ENCODE data around the gene PET117.

GRCh38 chr20:18188434-18188833 lies 50.8 kb downstream of the PET117 start:
- TF ChIP-seq CTCF (IDR thresholded peaks at IDR 0.05) (no peak), ZFX (IDR thresholded peaks at IDR 0.05; ENCODE audit: borderline replicate concordance) (no peak)

Measured in 22Rv1 (cell line).